GM23338 (cell line): ENCODE results near the gene CLCF1.

Experiments used
- CREB1 ChIP-seq: fragments of 250-450 bp; sonication (Bioruptor Pico); IDR thresholded peaks from 2 replicates; pipeline ENCODE4 v1.5.0; 2020; ENCODE audit warnings: low read depth, mild to moderate bottlenecking, moderate library complexity
- EZH2 ChIP-seq: fragments of 200-600 bp; sonication (generic); IDR thresholded peaks from one replicate; pipeline ENCODE4 v1.8.0; 2017; ENCODE audit warnings: antibody characterized with exemption, mild to moderate bottlenecking, low read depth; ENCODE audit not compliant: unreplicated experiment
- EZH2phosphoT487 ChIP-seq: fragments of 200-600 bp; sonication (generic); IDR thresholded peaks from one replicate; pipeline ENCODE4 v1.8.1; 2018; ENCODE audit warnings: antibody characterized with exemption; ENCODE audit not compliant: unreplicated experiment
- JUNB ChIP-seq: IDR thresholded peaks from one replicate; pipeline ENCODE4 v1.6.1; 2016; ENCODE audit warnings: antibody characterized with exemption; ENCODE audit not compliant: unreplicated experiment
- NANOG ChIP-seq: IDR thresholded peaks from 2 replicates; pipeline ENCODE4 v1.6.1; 2016; ENCODE audit warnings: antibody characterized with exemption, borderline replicate concordance
- POLR2AphosphoS5 ChIP-seq: IDR thresholded peaks from 2 replicates; pipeline ENCODE4 v1.6.1; 2016; ENCODE audit warnings: antibody characterized with exemption, low read depth
- STAT1 ChIP-seq: IDR thresholded peaks from one replicate; pipeline ENCODE4 v1.6.1; 2016; ENCODE audit warnings: antibody characterized with exemption; ENCODE audit not compliant: unreplicated experiment
- ZNF331 ChIP-seq: fragments of 250-450 bp; sonication (Bioruptor Pico); IDR thresholded peaks from 2 replicates; pipeline ENCODE4 v1.5.0; 2020; ENCODE audit warnings: low read depth, mild to moderate bottlenecking, moderate library complexity
- TF ChIP-seq, protein P1 (sequence below), 2 experiments: fragments of 200-600 bp in 1 of 2; sonication (generic) in 1 of 2; conservative IDR thresholded peaks; 2 replicates each; pipeline versions ENCODE4 v1.5.1 to v1.6.1; 2016 to 2017; ENCODE audit warnings: antibody characterized with exemption in 2 of 2, low read depth in 2 of 2, mild to moderate bottlenecking in 2 of 2, moderate library complexity in 1 of 2
- TF ChIP-seq, protein P2 (sequence below): IDR thresholded peaks from one replicate; pipeline ENCODE4 v1.6.1; 2018; ENCODE audit warnings: antibody characterized with exemption; ENCODE audit not compliant: unreplicated experiment

DNA sequence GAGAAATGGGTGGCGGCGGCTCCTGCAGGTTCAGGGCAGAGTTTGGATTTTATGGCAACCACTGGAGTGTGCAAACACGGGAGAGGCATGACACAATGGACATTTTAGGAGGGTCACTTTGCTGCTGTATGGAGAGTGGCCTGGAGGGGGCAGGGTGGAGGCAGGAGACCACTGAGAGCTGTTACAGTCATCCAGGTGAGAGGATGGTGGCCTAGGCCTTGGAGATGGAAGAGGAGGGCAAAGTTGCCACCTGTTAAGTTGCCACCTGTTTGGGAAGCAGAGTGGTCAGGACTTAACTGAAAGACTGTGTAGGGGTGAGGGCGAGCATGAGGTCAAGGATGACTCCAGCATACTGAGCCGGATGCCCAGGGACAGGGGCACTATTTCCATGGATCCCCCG, 16.1 kb upstream of the CLCF1 start:
- TF ChIP-seq, protein P1, sequence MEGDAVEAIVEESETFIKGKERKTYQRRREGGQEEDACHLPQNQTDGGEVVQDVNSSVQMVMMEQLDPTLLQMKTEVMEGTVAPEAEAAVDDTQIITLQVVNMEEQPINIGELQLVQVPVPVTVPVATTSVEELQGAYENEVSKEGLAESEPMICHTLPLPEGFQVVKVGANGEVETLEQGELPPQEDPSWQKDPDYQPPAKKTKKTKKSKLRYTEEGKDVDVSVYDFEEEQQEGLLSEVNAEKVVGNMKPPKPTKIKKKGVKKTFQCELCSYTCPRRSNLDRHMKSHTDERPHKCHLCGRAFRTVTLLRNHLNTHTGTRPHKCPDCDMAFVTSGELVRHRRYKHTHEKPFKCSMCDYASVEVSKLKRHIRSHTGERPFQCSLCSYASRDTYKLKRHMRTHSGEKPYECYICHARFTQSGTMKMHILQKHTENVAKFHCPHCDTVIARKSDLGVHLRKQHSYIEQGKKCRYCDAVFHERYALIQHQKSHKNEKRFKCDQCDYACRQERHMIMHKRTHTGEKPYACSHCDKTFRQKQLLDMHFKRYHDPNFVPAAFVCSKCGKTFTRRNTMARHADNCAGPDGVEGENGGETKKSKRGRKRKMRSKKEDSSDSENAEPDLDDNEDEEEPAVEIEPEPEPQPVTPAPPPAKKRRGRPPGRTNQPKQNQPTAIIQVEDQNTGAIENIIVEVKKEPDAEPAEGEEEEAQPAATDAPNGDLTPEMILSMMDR (conservative IDR thresholded peaks at IDR 0.05; ENCODE audit: low read depth in 2 of 2) = peak; percentile 69 to 89
- no peak for TF ChIP-seq POLR2AphosphoS5
- TF ChIP-seq EZH2 = no peak
- TF ChIP-seq, protein P2, sequence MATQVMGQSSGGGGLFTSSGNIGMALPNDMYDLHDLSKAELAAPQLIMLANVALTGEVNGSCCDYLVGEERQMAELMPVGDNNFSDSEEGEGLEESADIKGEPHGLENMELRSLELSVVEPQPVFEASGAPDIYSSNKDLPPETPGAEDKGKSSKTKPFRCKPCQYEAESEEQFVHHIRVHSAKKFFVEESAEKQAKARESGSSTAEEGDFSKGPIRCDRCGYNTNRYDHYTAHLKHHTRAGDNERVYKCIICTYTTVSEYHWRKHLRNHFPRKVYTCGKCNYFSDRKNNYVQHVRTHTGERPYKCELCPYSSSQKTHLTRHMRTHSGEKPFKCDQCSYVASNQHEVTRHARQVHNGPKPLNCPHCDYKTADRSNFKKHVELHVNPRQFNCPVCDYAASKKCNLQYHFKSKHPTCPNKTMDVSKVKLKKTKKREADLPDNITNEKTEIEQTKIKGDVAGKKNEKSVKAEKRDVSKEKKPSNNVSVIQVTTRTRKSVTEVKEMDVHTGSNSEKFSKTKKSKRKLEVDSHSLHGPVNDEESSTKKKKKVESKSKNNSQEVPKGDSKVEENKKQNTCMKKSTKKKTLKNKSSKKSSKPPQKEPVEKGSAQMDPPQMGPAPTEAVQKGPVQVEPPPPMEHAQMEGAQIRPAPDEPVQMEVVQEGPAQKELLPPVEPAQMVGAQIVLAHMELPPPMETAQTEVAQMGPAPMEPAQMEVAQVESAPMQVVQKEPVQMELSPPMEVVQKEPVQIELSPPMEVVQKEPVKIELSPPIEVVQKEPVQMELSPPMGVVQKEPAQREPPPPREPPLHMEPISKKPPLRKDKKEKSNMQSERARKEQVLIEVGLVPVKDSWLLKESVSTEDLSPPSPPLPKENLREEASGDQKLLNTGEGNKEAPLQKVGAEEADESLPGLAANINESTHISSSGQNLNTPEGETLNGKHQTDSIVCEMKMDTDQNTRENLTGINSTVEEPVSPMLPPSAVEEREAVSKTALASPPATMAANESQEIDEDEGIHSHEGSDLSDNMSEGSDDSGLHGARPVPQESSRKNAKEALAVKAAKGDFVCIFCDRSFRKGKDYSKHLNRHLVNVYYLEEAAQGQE = no peak
- TF ChIP-seq EZH2phosphoT487 = no peak
- TF ChIP-seq CREB1 (CRISPR knock-in tag) = no peak; the same call in 1 of the 2 replicates
- TF ChIP-seq JUNB = no peak
- TF ChIP-seq ZNF331 = no peak
- TF ChIP-seq NANOG = no peak
- no peak for TF ChIP-seq STAT1
